GM19455 (cell line): ENCODE measurements around the gene RBM34.
A peak's percentile ranks its signal among the peaks of the same experiment; 100 is the strongest.
"Not testable (repeated sequence)": the region's sequence is repeated elsewhere in the genome, so short reads cannot be mapped to it uniquely, and the experiment has no call there.

ENCODE experiments used
- ATAC-seq: cut with Tn5 transposase; IDR thresholded peaks from one replicate; pipeline ENCODE4 v1.9.1; 2021; ENCODE audit not compliant: unreplicated experiment

The RBM34 gene

GRCh38 chr1:235122348-235122747, 38.7 kb downstream of the RBM34 start:
- no peak for ATAC-seq

DNA sequence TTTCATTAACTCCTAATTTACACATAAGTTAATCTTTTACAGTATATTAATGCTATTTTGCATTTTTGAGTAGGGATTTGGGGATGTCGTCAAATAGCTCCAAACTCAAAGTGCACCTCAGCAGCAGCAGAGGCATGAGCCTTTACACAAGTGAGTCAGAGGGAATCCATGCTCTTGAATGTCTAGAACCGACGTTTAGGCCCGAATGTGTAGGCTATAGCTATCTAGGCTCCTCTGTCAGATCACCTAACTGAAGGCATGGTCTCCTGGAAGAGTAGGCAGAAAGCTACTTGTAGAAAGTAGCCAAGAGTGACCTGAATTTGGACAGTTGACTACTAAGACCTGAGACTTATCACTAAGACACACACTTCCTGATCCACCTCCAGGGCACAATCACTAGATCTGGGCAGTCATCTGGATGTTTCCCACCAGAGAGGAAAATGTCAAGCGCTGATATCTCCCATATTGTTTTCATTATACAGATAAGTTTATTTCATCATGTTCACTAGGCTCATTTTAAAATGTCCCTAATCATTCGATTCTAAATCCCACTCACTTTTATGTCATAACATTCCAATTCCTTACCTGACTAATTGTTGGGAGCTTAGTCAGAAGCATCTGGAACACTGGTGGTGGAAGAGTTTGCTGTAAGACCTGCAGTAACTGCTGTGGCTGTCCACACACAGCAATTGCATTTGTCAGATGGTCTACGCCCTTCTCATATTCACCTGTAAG, 47.7 kb downstream of the RBM34 start:
- no peak for ATAC-seq

DNA sequence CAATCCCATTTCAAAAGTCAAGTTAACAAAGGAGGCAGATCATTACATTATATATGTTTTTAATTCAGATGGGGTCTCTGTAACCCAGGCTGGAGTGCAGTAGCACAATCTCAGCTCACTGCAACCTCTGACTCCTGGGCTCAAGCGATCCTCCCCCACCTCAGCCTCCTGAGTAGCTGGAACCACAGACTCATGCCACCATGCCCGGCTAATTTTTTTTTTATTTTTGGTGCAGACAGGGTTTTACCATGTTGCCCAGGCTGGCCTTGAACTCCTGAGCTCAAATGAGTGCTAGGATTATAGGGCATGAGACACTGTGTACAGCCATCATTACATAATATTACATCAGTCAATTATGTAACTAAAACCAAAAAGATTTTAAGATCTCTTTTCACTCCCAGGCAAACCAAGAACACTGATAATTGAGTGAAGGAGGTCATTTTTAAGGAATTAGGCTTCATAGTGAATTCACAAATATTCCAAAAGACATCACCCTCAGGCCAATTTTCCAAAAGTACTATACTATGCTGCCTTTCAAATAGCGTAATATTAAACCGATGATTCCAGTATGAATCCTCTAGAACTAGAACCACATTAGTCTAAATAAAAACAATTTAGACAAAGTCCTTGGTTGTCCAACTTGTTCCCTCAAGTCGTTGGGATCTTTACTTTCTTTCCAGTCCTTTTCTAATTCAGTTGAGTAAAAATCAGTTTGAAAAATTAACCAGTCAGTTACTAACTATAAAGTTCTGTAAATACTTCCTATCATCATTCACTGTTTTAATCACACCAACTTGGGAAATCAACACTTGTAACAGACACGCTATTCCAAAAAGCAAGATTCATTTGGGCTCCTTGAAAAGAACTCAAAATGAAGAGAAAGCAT, 48.5 kb downstream of the RBM34 start:
- ATAC-seq: no peak

GRCh38 chr1:235111107-235111506, 49.9 kb downstream of the RBM34 start:
- ATAC-seq: no peak

DNA sequence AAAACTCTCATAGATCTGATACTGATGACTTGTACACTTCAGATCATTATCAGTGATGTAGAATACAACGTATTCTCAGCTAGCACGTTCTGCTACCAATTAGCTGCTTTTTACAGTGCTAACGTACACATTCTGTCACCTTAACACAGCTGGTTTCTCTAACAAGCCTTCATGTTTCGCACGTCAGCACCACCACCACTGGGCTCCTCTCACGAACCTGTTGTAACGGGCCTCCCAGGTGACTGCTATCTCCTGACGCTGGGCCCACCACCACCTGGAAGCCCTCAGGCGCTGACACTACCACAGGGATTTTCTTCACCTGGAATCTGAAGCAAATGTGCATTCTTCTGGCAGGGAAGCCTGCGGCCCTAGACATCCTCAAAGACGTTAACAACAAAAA, 52.2 kb downstream of the RBM34 start:
- ATAC-seq: no peak

GRCh38 chr1:235108185-235108593, 52.9 kb downstream of the RBM34 start:
- no peak for ATAC-seq

DNA sequence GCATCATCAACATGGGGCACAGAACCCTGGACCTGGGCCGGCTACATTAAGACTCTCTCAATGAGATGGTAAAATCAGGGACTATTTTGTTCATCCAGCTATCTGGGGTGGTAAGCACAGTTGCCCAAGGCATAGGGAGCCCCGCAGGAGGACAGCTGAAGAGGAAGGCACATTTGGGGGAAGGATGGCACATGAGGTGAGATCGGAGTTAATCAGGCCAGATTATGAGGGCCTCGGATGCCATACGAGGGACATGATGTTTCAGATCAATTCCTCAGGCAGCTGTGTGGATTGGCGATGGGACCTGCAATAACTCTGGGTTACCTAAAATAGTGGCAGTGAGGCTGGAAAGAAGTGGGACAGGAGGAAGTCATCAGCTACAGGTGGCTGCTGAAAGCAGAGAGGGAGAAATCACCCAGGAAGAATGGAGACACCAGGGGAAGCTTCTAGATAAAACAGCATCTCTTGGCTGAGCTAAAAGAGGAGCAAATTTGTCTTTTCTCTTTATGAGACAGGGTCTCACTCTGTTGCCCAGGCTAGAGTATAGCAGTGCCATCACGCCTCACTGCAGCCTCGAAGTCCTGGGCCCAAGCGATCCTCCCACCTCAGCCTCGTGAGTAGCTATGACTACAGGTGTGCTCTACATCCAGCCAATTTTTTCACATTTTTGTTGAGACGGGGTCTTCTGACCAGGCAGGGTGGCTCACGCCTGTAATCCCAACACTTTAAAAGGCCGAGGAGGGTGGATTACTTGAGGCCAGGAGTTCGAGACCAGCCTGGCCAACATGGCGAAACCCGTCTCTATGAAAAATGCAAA, 53.5 kb downstream of the RBM34 start:
- no peak for ATAC-seq

GRCh38 chr1:235106457-235106856, 54.6 kb downstream of the RBM34 start:
- ATAC-seq: no peak

- ATAC-seq: peak; percentile 86
Observed at GRCh38 chr1:235105051-235106043, 55.7 kb downstream of the RBM34 start.

- ATAC-seq: no peak
Observed at GRCh38 chr1:235102993-235103411, 58.0 kb downstream of the RBM34 start.

DNA sequence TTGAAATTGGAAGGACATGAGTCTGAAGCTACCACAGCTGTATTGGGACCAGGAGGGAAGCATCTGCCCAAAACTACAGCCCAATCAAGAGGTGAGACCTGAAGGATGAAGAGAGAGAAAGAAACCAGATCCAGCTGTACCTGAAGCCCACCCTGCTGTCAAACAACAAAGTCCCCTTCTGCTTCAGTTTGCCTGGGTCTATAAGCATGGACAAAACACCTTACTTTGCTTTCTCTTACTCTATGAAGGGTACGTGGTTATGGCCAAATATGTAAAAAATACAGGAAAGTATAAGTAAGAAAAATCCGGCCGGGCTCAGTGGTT, 58.8 kb downstream of the RBM34 start:
- no peak for ATAC-seq

GRCh38 chr1:235101558-235102258, 59.3 kb downstream of the RBM34 start:
- ATAC-seq: no peak

- no peak for ATAC-seq
Observed at GRCh38 chr1:235100194-235100772, 60.8 kb downstream of the RBM34 start.

DNA sequence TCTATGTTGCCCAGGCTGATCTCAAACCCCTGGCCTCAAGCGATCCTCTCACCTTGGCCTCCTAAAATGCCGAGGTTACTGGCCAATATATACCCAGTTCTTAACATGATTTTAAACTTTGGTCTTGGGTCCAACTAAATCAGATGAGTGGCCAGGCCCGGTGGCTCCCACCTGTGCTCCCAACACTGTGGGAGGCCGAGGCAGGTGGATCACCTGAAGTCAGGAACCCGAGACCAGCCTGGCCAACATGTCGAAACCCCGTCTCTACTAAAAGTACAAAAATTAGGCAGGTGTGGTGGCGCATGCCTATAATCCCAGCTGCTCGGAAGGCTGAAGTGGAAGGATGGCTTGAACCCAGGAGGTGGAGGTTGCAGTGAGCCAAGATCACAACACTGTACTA, 62.1 kb downstream of the RBM34 start:
- ATAC-seq: no peak

- ATAC-seq: no peak
Observed at GRCh38 chr1:235098547-235098946, 62.5 kb downstream of the RBM34 start.

DNA sequence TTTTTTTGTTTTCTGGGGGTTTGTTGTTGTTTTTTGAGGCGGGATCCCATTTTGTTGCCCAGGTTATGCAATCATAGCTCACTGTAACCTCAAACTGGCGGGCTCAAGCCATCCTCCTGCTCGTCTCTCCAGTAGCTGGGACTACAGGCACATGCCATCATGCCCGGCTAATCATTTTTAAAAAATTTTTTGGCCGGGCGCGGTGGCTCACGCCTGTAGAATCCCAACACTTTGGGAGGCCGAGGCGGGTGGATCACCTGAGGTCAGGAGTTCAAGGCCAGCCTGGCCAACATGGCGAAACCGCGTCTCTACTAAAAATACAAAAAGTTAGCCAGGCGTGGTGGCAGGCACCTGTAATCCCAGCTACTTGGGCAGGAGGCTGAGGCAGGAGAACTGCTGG, 63.5 kb downstream of the RBM34 start:
- ATAC-seq: not testable (repeated sequence)

GRCh38 chr1:235095938-235096562, 65.0 kb downstream of the RBM34 start:
- no peak for ATAC-seq

DNA sequence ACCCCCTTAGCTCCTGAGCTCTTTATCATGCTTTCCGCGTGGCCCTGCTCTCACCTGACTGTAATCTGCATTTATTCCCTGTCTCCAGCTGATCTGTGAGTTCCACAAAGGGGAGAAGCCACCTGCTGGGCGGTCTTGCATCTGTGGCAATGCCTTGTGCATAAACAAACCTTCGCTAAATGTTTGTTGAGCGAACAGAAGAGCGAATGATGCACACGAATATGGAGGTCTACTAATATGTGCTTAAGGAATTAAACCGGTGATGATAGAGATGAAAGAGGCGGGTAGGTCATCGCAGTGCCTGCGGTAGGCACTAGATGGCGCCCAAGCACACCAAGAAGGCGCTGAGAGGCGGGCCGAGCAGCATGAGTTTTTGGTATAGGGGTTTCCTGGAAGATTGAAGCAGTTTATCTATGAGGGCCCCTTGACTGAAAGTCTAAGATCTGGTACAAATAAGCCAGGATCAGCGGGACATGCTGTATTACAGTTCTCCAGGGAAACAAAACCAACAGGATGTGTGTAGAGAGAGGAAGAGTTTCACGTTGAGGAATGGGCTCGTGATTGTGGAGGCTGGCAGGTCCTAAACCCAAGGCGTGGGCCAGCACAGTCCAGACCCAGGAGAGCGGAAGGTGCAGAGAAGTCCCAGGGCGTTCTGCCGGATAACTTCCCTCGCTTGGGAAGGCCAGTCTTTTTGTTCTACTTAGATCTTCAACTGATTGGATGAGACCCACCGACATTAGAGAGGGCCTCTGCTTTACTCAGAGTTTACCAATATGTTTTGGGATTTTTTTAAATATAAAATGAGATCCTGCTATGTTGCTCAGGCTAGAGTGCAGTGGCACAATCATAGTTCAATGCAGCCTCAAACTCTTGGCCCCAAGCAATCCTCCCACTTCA, 67.1 kb downstream of the RBM34 start:
- ATAC-seq: peak; percentile 77
